ENCODE measurements around the gene KDM1A.

DNA sequence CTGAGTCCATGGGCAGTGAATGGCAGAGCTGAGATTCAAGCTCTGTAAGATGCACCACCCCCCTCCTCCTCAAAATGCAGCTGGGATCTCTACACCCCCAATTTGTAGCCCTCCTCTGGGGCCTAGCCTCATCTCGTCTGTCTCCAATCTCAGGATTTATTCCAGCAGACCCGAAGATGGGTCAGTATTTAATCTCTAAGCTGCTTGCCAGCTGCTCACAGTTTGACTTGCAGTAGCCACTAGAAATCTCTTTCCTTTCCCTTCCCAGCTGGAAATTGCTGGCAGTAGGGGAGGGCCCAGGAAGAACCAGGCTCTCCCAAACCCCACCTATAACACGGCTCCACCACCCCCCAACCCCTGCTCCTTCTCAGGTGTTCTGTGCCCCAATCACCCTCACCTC lies 48.1 kb upstream of the KDM1A start:
- TF ChIP-seq, protein P1, sequence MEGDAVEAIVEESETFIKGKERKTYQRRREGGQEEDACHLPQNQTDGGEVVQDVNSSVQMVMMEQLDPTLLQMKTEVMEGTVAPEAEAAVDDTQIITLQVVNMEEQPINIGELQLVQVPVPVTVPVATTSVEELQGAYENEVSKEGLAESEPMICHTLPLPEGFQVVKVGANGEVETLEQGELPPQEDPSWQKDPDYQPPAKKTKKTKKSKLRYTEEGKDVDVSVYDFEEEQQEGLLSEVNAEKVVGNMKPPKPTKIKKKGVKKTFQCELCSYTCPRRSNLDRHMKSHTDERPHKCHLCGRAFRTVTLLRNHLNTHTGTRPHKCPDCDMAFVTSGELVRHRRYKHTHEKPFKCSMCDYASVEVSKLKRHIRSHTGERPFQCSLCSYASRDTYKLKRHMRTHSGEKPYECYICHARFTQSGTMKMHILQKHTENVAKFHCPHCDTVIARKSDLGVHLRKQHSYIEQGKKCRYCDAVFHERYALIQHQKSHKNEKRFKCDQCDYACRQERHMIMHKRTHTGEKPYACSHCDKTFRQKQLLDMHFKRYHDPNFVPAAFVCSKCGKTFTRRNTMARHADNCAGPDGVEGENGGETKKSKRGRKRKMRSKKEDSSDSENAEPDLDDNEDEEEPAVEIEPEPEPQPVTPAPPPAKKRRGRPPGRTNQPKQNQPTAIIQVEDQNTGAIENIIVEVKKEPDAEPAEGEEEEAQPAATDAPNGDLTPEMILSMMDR (IDR thresholded peaks at IDR 0.05), result no peak
- TF ChIP-seq ZFX (IDR thresholded peaks at IDR 0.05; ENCODE audit: borderline replicate concordance), result no peak
